HCT116 (cell line): ENCODE measurements around the gene ST6GALNAC5. TPM values are rescaled to one million over a fixed set of nuclear protein-coding genes. Genes with fewer than 3 reads are reported as not detected.

ENCODE experiments used
- ATAC-seq: fragments of 200-7000 bp; cut with Tn5 transposase; 2 replicates; pipeline ENCODE4 v1.9.1; 2020; ENCODE audit warnings: mild to moderate bottlenecking, moderate library complexity
- BruUV-seq: library from RNA; stranded (reverse); fragments of 400-500 nt; replicated peaks from 2 replicates; lab custom pipeline; 2021; lab: Mats Ljungman, UMichigan
- CTCF ChIA-PET: fragments of 300-600 bp; sonication (Branson Sonifier 250); formaldehyde crosslinking; loops from one replicate; lab custom pipeline; 2021; ENCODE audit warnings: antibody characterized with exemption; lab: Charles Lee
- POLR2A ChIA-PET: fragments of 300-600, 350-600 bp; sonication (Branson Sonifier 250); formaldehyde crosslinking; loops from one replicate; lab custom pipeline; 2021; ENCODE audit warnings: antibody characterized with exemption; lab: Charles Lee
- RAD21 ChIA-PET, 2 experiments: fragments of 300-600 bp; sonication (Branson Sonifier 250); formaldehyde crosslinking; loops; one replicate each; lab custom pipeline; 2023; ENCODE audit warnings: low total read pairs in 2 of 2; ENCODE audit not compliant: uncharacterized antibody in 2 of 2, unreplicated experiment in 2 of 2, low non-redundant PET in 1 of 2; lab: Charles Lee
- DNase-seq: peaks from one replicate; pipeline ENCODE4 v3.0.0-alpha.2; 2010; ENCODE audit warnings: low read depth, low spot score
- H2AFZ ChIP-seq: fragments of 200-600 bp; shearing (Covaris generic), sonication (generic); 2 replicates; pipeline ENCODE4 v1.6.1; 2017; ENCODE audit warnings: low read depth, mixed run types, mixed read lengths, antibody characterized with exemption, low read length; ENCODE audit not compliant: poor library complexity, severe bottlenecking
- H3K27ac ChIP-seq: 2 replicates; pipeline ENCODE4 v1.5.1; 2012; ENCODE audit warnings: low read depth, low read length
- H3K27me3 ChIP-seq: fragments of 200-600 bp; sonication (generic); 2 replicates; pipeline ENCODE4 v1.6.1; 2016; ENCODE audit warnings: mixed run types, low read length, mixed read lengths; ENCODE audit not compliant: insufficient read depth
- H3K36me3 ChIP-seq, 2 experiments: fragments of 200-500 bp in 1 of 2; fragments of 200-600 bp in 1 of 2; sonication (Bioruptor generic) in 1 of 2; sonication (generic) in 1 of 2; 2 replicates each; pipeline versions ENCODE4 v1.5.1 to v1.6.1; 2014 to 2016; ENCODE audit warnings: low read length in 2 of 2, inconsistent platforms in 1 of 2, mixed read lengths in 1 of 2, mixed run types in 1 of 2; ENCODE audit not compliant: insufficient read depth in 2 of 2, control insufficient read depth in 1 of 2
- H3K4me1 ChIP-seq, 2 experiments: fragments of 200-600 bp in 1 of 2; sonication (generic) in 1 of 2; 2 replicates each; pipeline versions ENCODE4 v1.5.1 to v1.6.1; 2012 to 2017; ENCODE audit warnings: low read length in 2 of 2, inconsistent platforms in 1 of 2, mild to moderate bottlenecking in 1 of 2, mixed read lengths in 1 of 2, mixed run types in 1 of 2, moderate library complexity in 1 of 2; ENCODE audit not compliant: insufficient read depth in 2 of 2, control insufficient read depth in 1 of 2
- H3K4me2 ChIP-seq: fragments of 200-600 bp; sonication (generic); 2 replicates; pipeline ENCODE4 v1.6.1; 2017; ENCODE audit warnings: mixed run types, low read length, mixed read lengths
- H3K4me3 ChIP-seq, 2 experiments: fragments of 200-600 bp in 1 of 2; sonication (generic) in 1 of 2; replicated peaks in 1 of 2; 2 replicates each; pipeline ENCODE4 v1.5.1; 2011 to 2016; ENCODE audit warnings: low read length in 2 of 2, control low read depth in 1 of 2, low read depth in 1 of 2, mild to moderate bottlenecking in 1 of 2, mixed read lengths in 1 of 2, mixed run types in 1 of 2
- H3K79me2 ChIP-seq: fragments of 200-600 bp; sonication (generic); 2 replicates; pipeline ENCODE4 v1.6.1; 2017; ENCODE audit warnings: mild to moderate bottlenecking, mixed run types, low read length, moderate library complexity, mixed read lengths; ENCODE audit not compliant: insufficient read depth
- H3K9ac ChIP-seq: fragments of 200-600 bp; sonication (generic); 2 replicates; pipeline ENCODE4 v1.6.1; 2016; ENCODE audit warnings: low read length, mixed read lengths
- H3K9me2 ChIP-seq: fragments of 200-600 bp; sonication (generic), shearing (Covaris generic); 2 replicates; pipeline ENCODE4 v1.6.1; 2017; ENCODE audit warnings: mixed run types, mild to moderate bottlenecking, moderate library complexity; ENCODE audit not compliant: insufficient read depth
- H3K9me3 ChIP-seq, 2 experiments: fragments of 200-500 bp in 1 of 2; fragments of 200-600 bp in 1 of 2; sonication (Bioruptor generic) in 1 of 2; sonication (generic) in 1 of 2; 2 replicates each; pipeline ENCODE4 v1.6.1; 2014 to 2017; ENCODE audit warnings: low read length in 2 of 2, mixed read lengths in 2 of 2, inconsistent platforms in 1 of 2, low read depth in 1 of 2, mild to moderate bottlenecking in 1 of 2, mixed run types in 1 of 2, moderate library complexity in 1 of 2; ENCODE audit not compliant: control insufficient read depth in 1 of 2, insufficient read depth in 1 of 2
- H4K20me1 ChIP-seq: fragments of 200-600 bp; sonication (generic), shearing (Covaris generic); 2 replicates; pipeline ENCODE4 v1.6.1; 2017; ENCODE audit warnings: mixed run types, mild to moderate bottlenecking, moderate library complexity; ENCODE audit not compliant: insufficient read depth
- EGR1 ChIP-seq: IDR thresholded peaks from 2 replicates; pipeline ENCODE4 v1.6.1; 2012; ENCODE audit warnings: low read depth
- ELF1 ChIP-seq: IDR thresholded peaks from 2 replicates; pipeline ENCODE4 v1.6.1; 2012; ENCODE audit warnings: low read depth, borderline replicate concordance
- SRF ChIP-seq: IDR thresholded peaks from 2 replicates; pipeline ENCODE4 v1.6.1; 2012; ENCODE audit warnings: low read depth
- YY1 ChIP-seq: IDR thresholded peaks from 2 replicates; pipeline ENCODE4 v1.6.1; 2011; ENCODE audit warnings: low read length, low read depth, moderate library complexity, mild to moderate bottlenecking; ENCODE audit not compliant: insufficient replicate concordance; ENCODE audit errors: extremely low read depth
- intact Hi-C: fragments of 100-400 bp; cut with micrococcal nuclease; formaldehyde crosslinking; loops from 2 replicates; pipeline ENCODE4 v1.10.0; 2022
- total RNA-seq: library from RNA; stranded (reverse); gene quantifications from one replicate; pipeline ENCODE4 v1.2.1, GENCODE V29; 2021; ENCODE audit not compliant: unreplicated experiment
- TF ChIP-seq, protein P1 (sequence below): IDR thresholded peaks from 2 replicates; pipeline ENCODE4 v1.6.1; 2012
- TF ChIP-seq, protein P2 (sequence below): IDR thresholded peaks from 2 replicates; pipeline ENCODE4 v1.6.1; 2011; ENCODE audit warnings: mild to moderate bottlenecking, low read length, moderate library complexity; ENCODE audit not compliant: insufficient replicate concordance; ENCODE audit errors: extremely low read depth
- TF ChIP-seq, protein P3 (sequence below): IDR thresholded peaks from 2 replicates; pipeline ENCODE4 v1.6.1; 2012
- TF ChIP-seq, protein P4 (sequence below), 3 experiments: fragments of 200-600 bp in 1 of 3; sonication (generic) in 1 of 3; IDR thresholded peaks in 2 of 3; conservative IDR thresholded peaks in 1 of 3; 2 replicates each; pipeline ENCODE4 v1.5.1; 2012 to 2017; ENCODE audit warnings: low read depth in 2 of 3, low read length in 2 of 3, antibody characterized with exemption in 1 of 3, borderline replicate concordance in 1 of 3, control low read depth in 1 of 3, mild to moderate bottlenecking in 1 of 3, mixed read lengths in 1 of 3, mixed run types in 1 of 3, moderate library complexity in 1 of 3; ENCODE audit not compliant: insufficient read depth in 1 of 3

The ST6GALNAC5 gene
- total RNA-seq, 1 experiment from 2014 or later, result 1.2 TPM

- TF ChIP-seq ELF1, result no peak
Observed at GRCh38 chr1:77016386-77016985, 149.2 kb downstream of the ST6GALNAC5 start (continued).

DNA sequence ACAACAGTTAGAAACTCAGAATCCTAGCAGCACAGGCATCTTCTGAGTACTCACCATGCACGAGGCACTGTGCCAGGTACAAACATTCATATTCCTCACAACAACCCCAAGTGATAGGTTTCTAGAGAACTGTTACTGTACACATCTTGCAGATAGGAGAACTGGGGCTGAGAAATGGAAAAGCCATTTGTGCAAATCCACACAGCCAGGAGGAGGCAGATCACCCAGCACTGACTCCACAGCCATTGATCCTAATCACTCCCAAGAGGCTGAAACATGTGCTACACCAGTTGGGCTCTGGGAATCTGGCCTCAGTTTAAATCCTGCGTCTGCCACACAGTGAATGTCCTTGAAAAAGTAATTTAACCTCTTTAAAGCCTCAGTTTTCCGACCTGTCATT lies 151.0 kb downstream of the ST6GALNAC5 start:
- no peaks in the 10 kb centered on the region for H3K9me2 ChIP-seq
- CTCF ChIA-PET, result no interaction called here
- no peak for TF ChIP-seq EGR1
- TF ChIP-seq, protein P1, sequence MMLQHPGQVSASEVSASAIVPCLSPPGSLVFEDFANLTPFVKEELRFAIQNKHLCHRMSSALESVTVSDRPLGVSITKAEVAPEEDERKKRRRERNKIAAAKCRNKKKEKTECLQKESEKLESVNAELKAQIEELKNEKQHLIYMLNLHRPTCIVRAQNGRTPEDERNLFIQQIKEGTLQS, result no peak
- no peak for TF ChIP-seq YY1
- no peak for TF ChIP-seq ELF1
- TF ChIP-seq, all 23 proteins: peak for 0
- no peak overlapping the region for H3K4me3 ChIP-seq
- H3K9ac ChIP-seq, result no peak overlapping the region
- H4K20me1 ChIP-seq, result no peaks in the 10 kb centered on the region
- no peaks in the 10 kb centered on the region for H3K9me3 ChIP-seq
- H3K79me2 ChIP-seq, result no peaks in the 10 kb centered on the region
- H3K4me1 ChIP-seq, result peaks cover 11% of the 10 kb centered on the region in 2 experiments
- DNase-seq, result no peak
- ChIA-PET POLR2A (no interaction called here), RAD21 (no interaction called here)
- no peak overlapping the region for H2AFZ ChIP-seq
- H3K27me3 ChIP-seq, result no peaks in the 10 kb centered on the region
- no peaks in the 10 kb centered on the region for H3K36me3 ChIP-seq
- ATAC-seq, result no peak
- no peak overlapping the region for H3K27ac ChIP-seq
- BruUV-seq, result no TSS peak
- H3K4me2 ChIP-seq, result no peak overlapping the region
- intact Hi-C loops, result no loop called here

- Histone ChIP-seq H3K4me3 (no peak overlapping the region), H3K9ac (no peak overlapping the region), H3K4me2 (no peak overlapping the region), H3K4me1 (peaks cover 11% of the 10 kb centered on the region in 2 experiments), H3K27ac (no peak overlapping the region), H3K36me3 (no peaks in the 10 kb centered on the region), H4K20me1 (no peaks in the 10 kb centered on the region), H3K9me3 (no peaks in the 10 kb centered on the region), H3K9me2 (no peaks in the 10 kb centered on the region), H3K27me3 (no peaks in the 10 kb centered on the region), H3K79me2 (no peaks in the 10 kb centered on the region), H2AFZ (no peak overlapping the region)
- POLR2A ChIA-PET, result no interaction called here
- RAD21 ChIA-PET, result no interaction called here
- CTCF ChIA-PET, result no interaction called here
- intact Hi-C loops, result no loop called here
- DNase-seq (no peak), ATAC-seq (no peak)
- no TSS peak for BruUV-seq
- TF ChIP-seq, protein P2, sequence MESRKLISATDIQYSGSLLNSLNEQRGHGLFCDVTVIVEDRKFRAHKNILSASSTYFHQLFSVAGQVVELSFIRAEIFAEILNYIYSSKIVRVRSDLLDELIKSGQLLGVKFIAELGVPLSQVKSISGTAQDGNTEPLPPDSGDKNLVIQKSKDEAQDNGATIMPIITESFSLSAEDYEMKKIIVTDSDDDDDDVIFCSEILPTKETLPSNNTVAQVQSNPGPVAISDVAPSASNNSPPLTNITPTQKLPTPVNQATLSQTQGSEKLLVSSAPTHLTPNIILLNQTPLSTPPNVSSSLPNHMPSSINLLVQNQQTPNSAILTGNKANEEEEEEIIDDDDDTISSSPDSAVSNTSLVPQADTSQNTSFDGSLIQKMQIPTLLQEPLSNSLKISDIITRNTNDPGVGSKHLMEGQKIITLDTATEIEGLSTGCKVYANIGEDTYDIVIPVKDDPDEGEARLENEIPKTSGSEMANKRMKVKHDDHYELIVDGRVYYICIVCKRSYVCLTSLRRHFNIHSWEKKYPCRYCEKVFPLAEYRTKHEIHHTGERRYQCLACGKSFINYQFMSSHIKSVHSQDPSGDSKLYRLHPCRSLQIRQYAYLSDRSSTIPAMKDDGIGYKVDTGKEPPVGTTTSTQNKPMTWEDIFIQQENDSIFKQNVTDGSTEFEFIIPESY, result no peak
- no peak for TF ChIP-seq SRF
- TF ChIP-seq, protein P3, sequence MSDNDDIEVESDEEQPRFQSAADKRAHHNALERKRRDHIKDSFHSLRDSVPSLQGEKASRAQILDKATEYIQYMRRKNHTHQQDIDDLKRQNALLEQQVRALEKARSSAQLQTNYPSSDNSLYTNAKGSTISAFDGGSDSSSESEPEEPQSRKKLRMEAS, result no peak
- TF ChIP-seq, protein P4, sequence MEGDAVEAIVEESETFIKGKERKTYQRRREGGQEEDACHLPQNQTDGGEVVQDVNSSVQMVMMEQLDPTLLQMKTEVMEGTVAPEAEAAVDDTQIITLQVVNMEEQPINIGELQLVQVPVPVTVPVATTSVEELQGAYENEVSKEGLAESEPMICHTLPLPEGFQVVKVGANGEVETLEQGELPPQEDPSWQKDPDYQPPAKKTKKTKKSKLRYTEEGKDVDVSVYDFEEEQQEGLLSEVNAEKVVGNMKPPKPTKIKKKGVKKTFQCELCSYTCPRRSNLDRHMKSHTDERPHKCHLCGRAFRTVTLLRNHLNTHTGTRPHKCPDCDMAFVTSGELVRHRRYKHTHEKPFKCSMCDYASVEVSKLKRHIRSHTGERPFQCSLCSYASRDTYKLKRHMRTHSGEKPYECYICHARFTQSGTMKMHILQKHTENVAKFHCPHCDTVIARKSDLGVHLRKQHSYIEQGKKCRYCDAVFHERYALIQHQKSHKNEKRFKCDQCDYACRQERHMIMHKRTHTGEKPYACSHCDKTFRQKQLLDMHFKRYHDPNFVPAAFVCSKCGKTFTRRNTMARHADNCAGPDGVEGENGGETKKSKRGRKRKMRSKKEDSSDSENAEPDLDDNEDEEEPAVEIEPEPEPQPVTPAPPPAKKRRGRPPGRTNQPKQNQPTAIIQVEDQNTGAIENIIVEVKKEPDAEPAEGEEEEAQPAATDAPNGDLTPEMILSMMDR (IDR thresholded peaks at IDR 0.05 in 2 of 3, conservative IDR thresholded peaks at IDR 0.05 in 1 of 3; ENCODE audit: borderline replicate concordance in 1 of 3, insufficient read depth in 1 of 3, low read depth in 2 of 3, low read length in 2 of 3), result no peak
Observed at GRCh38 chr1:77018761-77019160, 151.5 kb downstream of the ST6GALNAC5 start.
